Measurements from ENCODE around the gene SUCLA2. TPM values are rescaled to one million over a fixed set of nuclear protein-coding genes. Genes with fewer than 3 reads are reported as not detected.

Gene SUCLA2
- total RNA-seq, 1 experiment from 2014 or later, result 39.1 TPM

DNA sequence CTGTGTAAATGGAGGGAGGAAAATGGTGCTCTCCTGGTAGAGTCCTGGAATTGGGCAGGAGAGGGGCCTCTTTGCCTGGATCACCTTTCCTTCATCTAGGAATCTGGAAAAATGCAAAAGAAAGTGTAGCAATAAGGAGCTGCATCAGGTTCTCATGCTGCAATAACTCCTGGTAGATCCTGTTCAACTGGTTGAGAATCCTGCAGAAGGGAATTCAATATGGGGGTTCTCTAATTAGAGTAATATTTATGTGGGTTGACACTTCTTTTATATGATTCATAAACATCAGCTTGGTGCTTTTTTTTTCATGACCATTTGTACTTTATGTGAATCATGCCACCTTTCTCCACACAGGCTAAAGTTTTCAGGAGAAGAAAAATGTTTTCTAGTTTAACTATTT is 27.0 kb upstream of the SUCLA2 start:
- Histone ChIP-seq H3K9ac (ENCODE audit: low read length) (no peak overlapping the region), H3K27ac (ENCODE audit: low read depth, low read length) (no peak overlapping the region), H3K4me2 (ENCODE audit: low read length) (no peak overlapping the region), H3K4me1 (ENCODE audit: control insufficient read depth in 1 of 2, insufficient read depth in 2 of 2, low read length in 2 of 2) (no peaks in the 10 kb centered on the region), H2AFZ (ENCODE audit: low read depth, low read length, poor library complexity, severe bottlenecking) (no peak overlapping the region), H4K20me1 (ENCODE audit: insufficient read depth) (no peaks in the 10 kb centered on the region), H3K27me3 (ENCODE audit: insufficient read depth, low read length) (no peaks in the 10 kb centered on the region), H3K4me3 (replicated peaks in 1 of 2; ENCODE audit: low read depth in 1 of 2, low read length in 2 of 2) (no peak overlapping the region), H3K36me3 (ENCODE audit: control insufficient read depth in 1 of 2, insufficient read depth in 2 of 2, low read length in 2 of 2) (no peaks in the 10 kb centered on the region), H3K9me3 (ENCODE audit: control insufficient read depth in 1 of 2, insufficient read depth in 1 of 2, low read depth in 1 of 2, low read length in 2 of 2) (peaks cover 13% of the 10 kb centered on the region in 2 experiments; a peak in 3 of 4 replicates), H3K9me2 (ENCODE audit: insufficient read depth) (no peaks in the 10 kb centered on the region), H3K79me2 (ENCODE audit: insufficient read depth, low read length) (no peaks in the 10 kb centered on the region)
- ATAC-seq, result no peak
- CTCF ChIA-PET, result no interaction called here
- no peak for TF ChIP-seq POLR2A (IDR thresholded peaks at IDR 0.05; ENCODE audit: borderline replicate concordance, extremely low read depth, insufficient read depth, insufficient read length)
- TF ChIP-seq YY1 (IDR thresholded peaks at IDR 0.05; ENCODE audit: extremely low read depth, insufficient replicate concordance, low read depth, low read length), result no peak
- TF ChIP-seq TCF7L2 (IDR thresholded peaks at IDR 0.05; ENCODE audit: borderline replicate concordance, extremely low read depth, insufficient read depth, insufficient read length), result no peak
- TF ChIP-seq EZH2 (IDR thresholded peaks at IDR 0.05), result no peak
- TF ChIP-seq, protein P1, sequence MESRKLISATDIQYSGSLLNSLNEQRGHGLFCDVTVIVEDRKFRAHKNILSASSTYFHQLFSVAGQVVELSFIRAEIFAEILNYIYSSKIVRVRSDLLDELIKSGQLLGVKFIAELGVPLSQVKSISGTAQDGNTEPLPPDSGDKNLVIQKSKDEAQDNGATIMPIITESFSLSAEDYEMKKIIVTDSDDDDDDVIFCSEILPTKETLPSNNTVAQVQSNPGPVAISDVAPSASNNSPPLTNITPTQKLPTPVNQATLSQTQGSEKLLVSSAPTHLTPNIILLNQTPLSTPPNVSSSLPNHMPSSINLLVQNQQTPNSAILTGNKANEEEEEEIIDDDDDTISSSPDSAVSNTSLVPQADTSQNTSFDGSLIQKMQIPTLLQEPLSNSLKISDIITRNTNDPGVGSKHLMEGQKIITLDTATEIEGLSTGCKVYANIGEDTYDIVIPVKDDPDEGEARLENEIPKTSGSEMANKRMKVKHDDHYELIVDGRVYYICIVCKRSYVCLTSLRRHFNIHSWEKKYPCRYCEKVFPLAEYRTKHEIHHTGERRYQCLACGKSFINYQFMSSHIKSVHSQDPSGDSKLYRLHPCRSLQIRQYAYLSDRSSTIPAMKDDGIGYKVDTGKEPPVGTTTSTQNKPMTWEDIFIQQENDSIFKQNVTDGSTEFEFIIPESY (IDR thresholded peaks at IDR 0.05; ENCODE audit: extremely low read depth, insufficient replicate concordance, low read length), result no peak
- TF ChIP-seq, protein P2, sequence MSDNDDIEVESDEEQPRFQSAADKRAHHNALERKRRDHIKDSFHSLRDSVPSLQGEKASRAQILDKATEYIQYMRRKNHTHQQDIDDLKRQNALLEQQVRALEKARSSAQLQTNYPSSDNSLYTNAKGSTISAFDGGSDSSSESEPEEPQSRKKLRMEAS (IDR thresholded peaks at IDR 0.05), result no peak
- no peak for TF ChIP-seq CBX3 (IDR thresholded peaks at IDR 0.05; ENCODE audit: low read depth)
- no peak for TF ChIP-seq ZFX (IDR thresholded peaks at IDR 0.05)
- TF ChIP-seq SP1 (IDR thresholded peaks at IDR 0.05; ENCODE audit: low read depth), result no peak
- TF ChIP-seq, protein P3, sequence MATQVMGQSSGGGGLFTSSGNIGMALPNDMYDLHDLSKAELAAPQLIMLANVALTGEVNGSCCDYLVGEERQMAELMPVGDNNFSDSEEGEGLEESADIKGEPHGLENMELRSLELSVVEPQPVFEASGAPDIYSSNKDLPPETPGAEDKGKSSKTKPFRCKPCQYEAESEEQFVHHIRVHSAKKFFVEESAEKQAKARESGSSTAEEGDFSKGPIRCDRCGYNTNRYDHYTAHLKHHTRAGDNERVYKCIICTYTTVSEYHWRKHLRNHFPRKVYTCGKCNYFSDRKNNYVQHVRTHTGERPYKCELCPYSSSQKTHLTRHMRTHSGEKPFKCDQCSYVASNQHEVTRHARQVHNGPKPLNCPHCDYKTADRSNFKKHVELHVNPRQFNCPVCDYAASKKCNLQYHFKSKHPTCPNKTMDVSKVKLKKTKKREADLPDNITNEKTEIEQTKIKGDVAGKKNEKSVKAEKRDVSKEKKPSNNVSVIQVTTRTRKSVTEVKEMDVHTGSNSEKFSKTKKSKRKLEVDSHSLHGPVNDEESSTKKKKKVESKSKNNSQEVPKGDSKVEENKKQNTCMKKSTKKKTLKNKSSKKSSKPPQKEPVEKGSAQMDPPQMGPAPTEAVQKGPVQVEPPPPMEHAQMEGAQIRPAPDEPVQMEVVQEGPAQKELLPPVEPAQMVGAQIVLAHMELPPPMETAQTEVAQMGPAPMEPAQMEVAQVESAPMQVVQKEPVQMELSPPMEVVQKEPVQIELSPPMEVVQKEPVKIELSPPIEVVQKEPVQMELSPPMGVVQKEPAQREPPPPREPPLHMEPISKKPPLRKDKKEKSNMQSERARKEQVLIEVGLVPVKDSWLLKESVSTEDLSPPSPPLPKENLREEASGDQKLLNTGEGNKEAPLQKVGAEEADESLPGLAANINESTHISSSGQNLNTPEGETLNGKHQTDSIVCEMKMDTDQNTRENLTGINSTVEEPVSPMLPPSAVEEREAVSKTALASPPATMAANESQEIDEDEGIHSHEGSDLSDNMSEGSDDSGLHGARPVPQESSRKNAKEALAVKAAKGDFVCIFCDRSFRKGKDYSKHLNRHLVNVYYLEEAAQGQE (IDR thresholded peaks at IDR 0.05; ENCODE audit: low read depth), result no peak
- no peak for TF ChIP-seq FOSL1 (IDR thresholded peaks at IDR 0.05; ENCODE audit: low read depth)
- TF ChIP-seq SRF (IDR thresholded peaks at IDR 0.05; ENCODE audit: low read depth), result no peak
- TF ChIP-seq ZNF274 (IDR thresholded peaks at IDR 0.05; ENCODE audit: low read depth, low read length), result no peak
- TF ChIP-seq EZH2phosphoT487 (IDR thresholded peaks at IDR 0.05; ENCODE audit: borderline replicate concordance), result no peak
- TF ChIP-seq, protein P4, sequence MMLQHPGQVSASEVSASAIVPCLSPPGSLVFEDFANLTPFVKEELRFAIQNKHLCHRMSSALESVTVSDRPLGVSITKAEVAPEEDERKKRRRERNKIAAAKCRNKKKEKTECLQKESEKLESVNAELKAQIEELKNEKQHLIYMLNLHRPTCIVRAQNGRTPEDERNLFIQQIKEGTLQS (IDR thresholded peaks at IDR 0.05), result no peak
- TF ChIP-seq JUND (IDR thresholded peaks at IDR 0.05), result no peak
- no peak for TF ChIP-seq CEBPB (IDR thresholded peaks at IDR 0.05; ENCODE audit: low read depth)
- intact Hi-C loops (cut with micrococcal nuclease), result no loop called here
- no TSS peak for BruUV-seq (replicated peaks)
- POLR2A ChIA-PET, result no interaction called here
- DNase-seq (ENCODE audit: low read depth, low spot score), result no peak
- RAD21 ChIA-PET (ENCODE audit: low non-redundant PET in 1 of 2, low total read pairs in 2 of 2, uncharacterized antibody in 2 of 2, unreplicated experiment in 2 of 2), result no interaction called here
